Heart left ventricle (tissue), 16 donors: ENCODE measurements around the gene ANAPC13. TPM values are rescaled to one million over a fixed set of nuclear protein-coding genes. Genes with fewer than 3 reads are reported as not detected.

Source experiments
- ATAC-seq, 4 donors: fragments of 200-7000 bp; cut with Tn5 transposase; one replicate each; pipeline ENCODE4 v1.9.1; 2020 to 2022; ENCODE audit warnings: moderate library complexity in 4 of 4, mild to moderate bottlenecking in 3 of 4, moderate number of reproducible peaks in 1 of 4
- DNase-seq, 5 donors: peaks; one replicate each; pipeline ENCODE4 v3.0.0-alpha.2; 2020
- H3K27ac ChIP-seq, 12 donors: fragments of 200-600 bp; sonication (generic) in 4 of 12; one replicate each; pipeline versions ENCODE4 v1.5.0 to v1.8.0; 2016 to 2022; ENCODE audit warnings: mild to moderate bottlenecking in 2 of 12
- H3K27me3 ChIP-seq, 9 donors: fragments of 200-600 bp; sonication (generic) in 2 of 9; one replicate each; pipeline versions ENCODE4 v1.5.1 to v1.8.0; 2016 to 2022; ENCODE audit warnings: mild to moderate bottlenecking in 3 of 9
- H3K36me3 ChIP-seq, 9 donors: fragments of 200-600 bp; sonication (generic) in 2 of 9; one replicate each; pipeline versions ENCODE4 v1.5.0 to v1.8.0; 2018 to 2022; ENCODE audit warnings: mild to moderate bottlenecking in 2 of 9
- H3K4me1 ChIP-seq, 12 donors: fragments of 200-600 bp; sonication (generic) in 4 of 12; one replicate each; pipeline versions ENCODE4 v1.5.0 to v1.8.0; 2016 to 2022; ENCODE audit warnings: mild to moderate bottlenecking in 3 of 12
- H3K4me3 ChIP-seq, 12 donors: fragments of 200-600 bp; sonication (generic) in 4 of 12; one replicate each; pipeline versions ENCODE4 v1.5.0 to v1.8.0; 2017 to 2022; ENCODE audit warnings: mild to moderate bottlenecking in 9 of 12, moderate library complexity in 4 of 12
- H3K9me3 ChIP-seq, 12 donors: fragments of 200-600 bp; sonication (generic) in 4 of 12; one replicate each; pipeline versions ENCODE4 v1.5.0 to v1.8.0; 2016 to 2022; ENCODE audit warnings: mild to moderate bottlenecking in 1 of 12
- POLR2A ChIP-seq, 2 donors: fragments of 450-650 bp; IDR thresholded peaks; one replicate each; pipeline ENCODE4 v1.6.1; 2017; ENCODE audit warnings: antibody characterized with exemption in 2 of 2, mild to moderate bottlenecking in 2 of 2, moderate library complexity in 2 of 2
- WGBS, 4 donors: extraction: QIAGEN DNeasy Blood & Tissue Kit in 2 of 4; methylation state at CpG; one replicate each; pipeline versions ENCODE4 v1.1.5 to v1.1.7; 2013 to 2018; 5-methylcytosine and 5-hydroxymethylcytosine counted together
- intact Hi-C, 10 donors: fragments of 100-400 bp; cut with DNase I; formaldehyde crosslinking; loops; one replicate each; pipeline versions ENCODE4 v1.11.1 to v1.14.2; 2022
- polyA plus RNA-seq, 2 donors: library from polyadenylated mRNA; stranded (reverse); fragments of 200-250 nt; gene quantifications; one replicate each; pipeline ENCODE4 v1.2.3, GENCODE V29; 2013
- total RNA-seq, 9 donors: library from RNA; depleted of rRNA in 2 of 9; stranded (reverse); fragments of >200 nt in 2 of 9; fragmentation: NEBNext Ultra II Directional in 3 of 9; extraction: Animal tissue kit (Norgen Biotek cat#: 25700) in 3 of 9; gene quantifications; one replicate each; pipeline versions ENCODE4 v1.1.0 to v1.2.4, GENCODE V29; 2016 to 2023
- TF ChIP-seq, protein P1 (sequence below), 12 donors: fragments of 200-600 bp; sonication (generic) in 4 of 12; IDR thresholded peaks; one replicate each; pipeline versions ENCODE4 v1.5.0 to v1.8.0; 2018 to 2022; ENCODE audit warnings: antibody characterized with exemption in 12 of 12, mild to moderate bottlenecking in 5 of 12
- donor health status: ischemic (EF 13 %, LVEDD 7.1; RV severe dilation, severe dysfunction).
- donor health status: healthy with polysubstance abuse.
- donor health status: DM: no; HTN: yes; CAD: no.
- donor health status: DM: no; HTN: no; CAD: no.
- donor health status: ischemic (EF 25% LVEDD 6.9; RV normal size, moderate dysfunction).
- donor health status: ischemic (EF 25% LVEDD 5.7; RV mildly dilated, moderate dysfunction).
- donor health status: healthy.
- donor health status: DM: yes; HTN: yes; CAD: no.
- donor health status: ischemic (EF 35%, LVEDD 5.7; RV mildly dilated, moderate dysfunction).
- donor health status: nonischemic (EF 11% LVEDD 7.7; RV severe dilation, severe dysfunction).
- donor health status: DM: yes; HTN: yes; CAD: no.
- donor health status: PGD.
- donor health status: ischemic (EF 29% LVEDD 5.4; RV normal size, mild dysfunction).
- donor health status: nonischemic (EF 23%, LVEDD 6.1; RV moderate dilation, normal function).

The ANAPC13 gene
- total and polyA plus RNA-seq, 11 donors, result 49.0 to 109 (median 81.3) TPM

DNA sequence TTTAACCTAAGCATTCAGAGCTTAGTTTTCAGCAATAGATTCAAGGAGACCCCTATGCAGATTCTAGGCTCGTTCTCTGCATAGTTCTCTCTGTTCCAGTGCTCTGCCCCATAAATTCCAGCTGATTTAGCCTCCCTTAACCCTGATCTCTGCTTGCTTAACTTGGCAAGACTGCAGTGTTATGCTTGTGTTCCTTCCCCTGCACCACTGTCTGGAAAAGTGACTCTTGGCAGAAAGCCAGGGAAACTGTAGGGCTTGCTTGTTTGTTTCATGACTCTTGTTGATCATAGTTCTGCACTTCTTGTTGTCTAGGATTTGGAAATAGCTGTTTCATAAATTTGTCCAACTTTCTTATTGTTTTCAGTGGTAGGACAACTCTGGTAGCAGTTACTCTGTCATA, 40.1 kb downstream of the ANAPC13 start:
- ATAC-seq, result peak; percentile 72 to 88 (median 83)
- Histone ChIP-seq H3K27me3 (no peaks in the 10 kb centered on the region), H3K4me1 (peaks cover 0 to 32% (median 20%) of the 10 kb centered on the region in 12 donors), H3K27ac (peak overlapping the region in 1 of 12 donors; percentile 13), H3K4me3 (no peak overlapping the region), H3K36me3 (no peaks in the 10 kb centered on the region), H3K9me3 (peaks cover 0 to 13% (median 0%) of the 10 kb centered on the region in 12 donors)
- peak in 4 of 5 donors; percentile 42 to 66 (median 52) for DNase-seq
- TF ChIP-seq, protein P1, sequence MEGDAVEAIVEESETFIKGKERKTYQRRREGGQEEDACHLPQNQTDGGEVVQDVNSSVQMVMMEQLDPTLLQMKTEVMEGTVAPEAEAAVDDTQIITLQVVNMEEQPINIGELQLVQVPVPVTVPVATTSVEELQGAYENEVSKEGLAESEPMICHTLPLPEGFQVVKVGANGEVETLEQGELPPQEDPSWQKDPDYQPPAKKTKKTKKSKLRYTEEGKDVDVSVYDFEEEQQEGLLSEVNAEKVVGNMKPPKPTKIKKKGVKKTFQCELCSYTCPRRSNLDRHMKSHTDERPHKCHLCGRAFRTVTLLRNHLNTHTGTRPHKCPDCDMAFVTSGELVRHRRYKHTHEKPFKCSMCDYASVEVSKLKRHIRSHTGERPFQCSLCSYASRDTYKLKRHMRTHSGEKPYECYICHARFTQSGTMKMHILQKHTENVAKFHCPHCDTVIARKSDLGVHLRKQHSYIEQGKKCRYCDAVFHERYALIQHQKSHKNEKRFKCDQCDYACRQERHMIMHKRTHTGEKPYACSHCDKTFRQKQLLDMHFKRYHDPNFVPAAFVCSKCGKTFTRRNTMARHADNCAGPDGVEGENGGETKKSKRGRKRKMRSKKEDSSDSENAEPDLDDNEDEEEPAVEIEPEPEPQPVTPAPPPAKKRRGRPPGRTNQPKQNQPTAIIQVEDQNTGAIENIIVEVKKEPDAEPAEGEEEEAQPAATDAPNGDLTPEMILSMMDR (IDR thresholded peaks at IDR 0.05), result no peak
- TF ChIP-seq POLR2A (IDR thresholded peaks at IDR 0.05), result no peak
- intact Hi-C loops, result loop anchor here in 2 of 10 donors (5.0 kb wide), 2 partner anchors 38 to 48 kb away; no protein-coding TSS in a partner anchor
- WGBS, 4 donors, result 3 to 15% (median 10%) methylated on average over 1 of the region's 1 CpG

DNA sequence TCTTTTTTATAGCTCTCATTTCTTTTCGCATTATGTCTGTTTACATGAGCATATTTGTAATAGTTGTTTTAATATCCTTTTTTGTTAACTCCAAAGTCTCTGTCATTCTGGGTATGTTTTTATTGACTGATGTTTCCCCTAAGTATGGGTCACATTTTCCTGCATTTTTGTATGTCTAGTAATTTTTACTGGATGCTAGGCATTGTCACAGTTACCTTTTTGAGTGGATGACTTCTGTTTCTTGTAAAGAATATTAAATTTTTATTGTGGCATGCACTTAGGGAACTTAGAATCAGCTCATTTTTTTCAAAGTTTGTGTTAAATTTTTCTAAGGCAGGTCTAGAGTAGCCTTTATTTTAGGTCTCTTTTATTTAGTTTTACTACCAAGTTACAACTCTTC, 40.7 kb downstream of the ANAPC13 start:
- intact Hi-C loops, result loop anchor here in 2 of 10 donors (5.0 kb wide), 2 partner anchors 38 to 48 kb away; no protein-coding TSS in a partner anchor

DNA sequence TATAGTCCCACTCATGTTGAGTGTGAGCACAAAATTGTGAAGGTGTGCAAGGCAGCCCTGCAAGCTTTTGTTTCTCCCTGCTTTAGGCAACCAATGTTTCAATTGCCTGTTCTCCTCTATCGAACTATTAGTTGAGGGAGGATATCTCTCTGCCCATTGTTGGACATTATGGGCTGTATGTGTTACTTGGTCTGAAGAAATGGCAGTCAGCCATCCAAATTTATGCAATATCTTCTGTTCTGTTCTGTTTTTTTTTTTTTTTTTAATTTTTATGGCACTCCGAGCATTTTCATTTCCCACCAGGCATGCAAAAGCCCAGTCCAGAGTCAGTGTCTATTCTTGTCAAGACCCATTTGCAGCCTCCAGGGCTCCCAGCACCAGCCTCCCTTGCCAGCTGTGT, 44.0 kb downstream of the ANAPC13 start:
- intact Hi-C loops, result no loop called here
- no peak for TF ChIP-seq POLR2A (IDR thresholded peaks at IDR 0.05)
- TF ChIP-seq, protein P1 (IDR thresholded peaks at IDR 0.05), result no peak
- 85 to 92% (median 90%) methylated on average over 2 of the region's 2 CpGs for WGBS, 4 donors
- peaks cover 0 to 19% (median 16%) of the 10 kb centered on the region in 12 donors for H3K4me1 ChIP-seq
- no peaks in the 10 kb centered on the region for H3K36me3 ChIP-seq
- DNase-seq (no peak), ATAC-seq (no peak)
- H3K4me3 ChIP-seq, result no peak overlapping the region
- H3K27me3 ChIP-seq, result no peaks in the 10 kb centered on the region
- H3K9me3 ChIP-seq, result peaks cover 0 to 13% (median 0%) of the 10 kb centered on the region in 12 donors
- no peak overlapping the region for H3K27ac ChIP-seq

More for the DNA sequence above, 40.7 kb downstream of the ANAPC13 start:
- DNase-seq (no peak), ATAC-seq (no peak)
- Histone ChIP-seq H3K4me3 (no peak overlapping the region), H3K27me3 (no peaks in the 10 kb centered on the region), H3K9me3 (peaks cover 0 to 13% (median 0%) of the 10 kb centered on the region in 12 donors), H3K27ac (no peak overlapping the region), H3K4me1 (peaks cover 0 to 32% (median 20%) of the 10 kb centered on the region in 12 donors), H3K36me3 (no peaks in the 10 kb centered on the region)
- 92 to 98% (median 95%) methylated on average over 1 of the region's 1 CpG for WGBS, 4 donors
- TF ChIP-seq, protein P1 (IDR thresholded peaks at IDR 0.05), result no peak
- no peak for TF ChIP-seq POLR2A (IDR thresholded peaks at IDR 0.05)

DNA sequence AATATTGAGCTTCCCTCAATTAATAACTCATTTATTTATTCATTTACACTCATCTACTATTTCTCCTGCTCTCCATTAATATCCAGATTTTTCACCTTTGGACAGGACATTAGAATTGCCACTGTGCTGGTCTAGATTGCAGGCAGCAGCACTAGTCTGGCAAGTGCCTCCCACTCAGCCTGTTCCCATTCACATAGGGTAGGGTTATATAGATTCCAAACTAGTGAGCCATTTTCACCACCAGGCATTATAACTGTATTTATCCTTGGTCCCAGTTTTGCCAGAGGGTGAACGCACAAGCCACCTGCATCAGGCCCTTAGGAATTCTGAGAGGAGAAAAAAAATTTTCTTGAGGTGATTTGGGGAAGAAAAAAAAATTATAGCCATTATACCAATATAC, 44.5 kb downstream of the ANAPC13 start:
- intact Hi-C loops, result no loop called here
- no peak overlapping the region for H3K27ac ChIP-seq
- H3K36me3 ChIP-seq, result no peaks in the 10 kb centered on the region
- H3K4me3 ChIP-seq, result no peak overlapping the region
- H3K9me3 ChIP-seq, result peaks cover 0 to 13% (median 0%) of the 10 kb centered on the region in 12 donors
- no peak for DNase-seq
- WGBS, 4 donors, result 91 to 97% (median 94%) methylated on average over 1 of the region's 1 CpG
- TF ChIP-seq, protein P1 (IDR thresholded peaks at IDR 0.05), result no peak
- no peak for TF ChIP-seq POLR2A (IDR thresholded peaks at IDR 0.05)
- no peaks in the 10 kb centered on the region for H3K27me3 ChIP-seq
- peaks cover 0 to 14% (median 11%) of the 10 kb centered on the region in 12 donors for H3K4me1 ChIP-seq
- ATAC-seq, result no peak
